GM12878 (cell line): ENCODE results near the gene TRAF2.

Source experiments
- YY1 ChIP-seq: IDR thresholded peaks from 2 replicates; pipeline ENCODE4 v1.6.1; 2011; ENCODE audit warnings: low read depth, mild to moderate bottlenecking, low read length
- TF ChIP-seq, protein P1 (sequence below), 3 experiments: IDR thresholded peaks in 2 of 3; conservative IDR thresholded peaks in 1 of 3; 2 replicates each; pipeline ENCODE4 v1.5.1; 2011; ENCODE audit warnings: low read depth in 3 of 3, low read length in 3 of 3, mild to moderate bottlenecking in 3 of 3, control low read depth in 2 of 3, moderate library complexity in 2 of 3, inconsistent platforms in 1 of 3, mixed read lengths in 1 of 3; ENCODE audit not compliant: control insufficient read depth in 2 of 3, insufficient read depth in 1 of 3; ENCODE audit errors: extremely low read depth in 1 of 3

DNA sequence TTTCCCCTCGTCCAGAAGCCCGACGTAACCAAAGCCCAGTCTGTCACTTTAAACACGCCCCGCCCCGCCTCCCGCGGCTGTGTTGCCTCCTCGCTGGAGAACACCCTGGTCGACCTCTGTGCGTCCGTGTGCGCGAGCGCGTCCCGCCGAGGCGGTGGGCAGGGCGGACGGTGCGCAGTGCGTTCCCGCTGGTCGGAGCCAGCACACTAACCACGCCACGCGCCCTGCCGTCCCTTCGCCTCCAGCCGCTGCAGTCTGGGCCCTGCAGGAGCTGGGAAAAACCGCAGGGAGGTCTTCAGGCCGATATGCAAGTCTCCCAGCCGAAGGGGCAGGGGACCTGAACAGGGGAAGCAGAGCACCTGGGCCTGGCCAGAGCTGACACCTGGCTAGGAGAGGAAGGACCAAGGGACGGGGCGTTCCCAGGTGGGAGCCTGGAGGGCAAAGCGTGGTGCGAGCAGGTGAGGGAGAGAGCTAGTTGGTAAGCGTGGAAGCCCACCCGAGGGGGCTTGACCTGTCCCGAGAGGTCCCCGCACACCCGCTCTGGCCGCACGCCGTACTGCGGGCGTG lies 38.4 kb upstream of the TRAF2 start:
- TF ChIP-seq, protein P1, sequence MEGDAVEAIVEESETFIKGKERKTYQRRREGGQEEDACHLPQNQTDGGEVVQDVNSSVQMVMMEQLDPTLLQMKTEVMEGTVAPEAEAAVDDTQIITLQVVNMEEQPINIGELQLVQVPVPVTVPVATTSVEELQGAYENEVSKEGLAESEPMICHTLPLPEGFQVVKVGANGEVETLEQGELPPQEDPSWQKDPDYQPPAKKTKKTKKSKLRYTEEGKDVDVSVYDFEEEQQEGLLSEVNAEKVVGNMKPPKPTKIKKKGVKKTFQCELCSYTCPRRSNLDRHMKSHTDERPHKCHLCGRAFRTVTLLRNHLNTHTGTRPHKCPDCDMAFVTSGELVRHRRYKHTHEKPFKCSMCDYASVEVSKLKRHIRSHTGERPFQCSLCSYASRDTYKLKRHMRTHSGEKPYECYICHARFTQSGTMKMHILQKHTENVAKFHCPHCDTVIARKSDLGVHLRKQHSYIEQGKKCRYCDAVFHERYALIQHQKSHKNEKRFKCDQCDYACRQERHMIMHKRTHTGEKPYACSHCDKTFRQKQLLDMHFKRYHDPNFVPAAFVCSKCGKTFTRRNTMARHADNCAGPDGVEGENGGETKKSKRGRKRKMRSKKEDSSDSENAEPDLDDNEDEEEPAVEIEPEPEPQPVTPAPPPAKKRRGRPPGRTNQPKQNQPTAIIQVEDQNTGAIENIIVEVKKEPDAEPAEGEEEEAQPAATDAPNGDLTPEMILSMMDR (IDR thresholded peaks at IDR 0.05 in 2 of 3, conservative IDR thresholded peaks at IDR 0.05 in 1 of 3; ENCODE audit: control insufficient read depth in 2 of 3, extremely low read depth in 1 of 3, insufficient read depth in 1 of 3, low read depth in 3 of 3, low read length in 3 of 3): no peak
- TF ChIP-seq YY1: no peak
